ENCODE results near the gene PNMA8B.

The PNMA8B gene

DNA sequence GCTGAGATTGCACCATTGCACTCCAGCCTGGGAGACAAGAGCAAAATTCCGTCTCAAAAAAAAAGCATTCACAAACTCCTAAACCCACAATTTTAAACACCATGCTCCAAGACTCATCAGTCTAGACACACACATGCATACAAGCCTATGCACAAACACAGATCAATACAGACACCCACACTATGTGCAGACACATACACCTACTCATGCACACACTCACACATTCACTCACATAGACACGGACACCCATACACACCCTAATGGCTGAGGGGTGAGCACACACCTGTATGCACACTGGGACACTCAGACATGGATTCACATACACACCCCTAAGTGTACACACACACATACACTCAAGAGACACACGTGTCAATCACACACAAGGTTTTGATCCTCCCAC, 9.3 kb downstream of the PNMA8B start:
- no peak for DNase-seq (ENCODE audit: low spot score)

DNA sequence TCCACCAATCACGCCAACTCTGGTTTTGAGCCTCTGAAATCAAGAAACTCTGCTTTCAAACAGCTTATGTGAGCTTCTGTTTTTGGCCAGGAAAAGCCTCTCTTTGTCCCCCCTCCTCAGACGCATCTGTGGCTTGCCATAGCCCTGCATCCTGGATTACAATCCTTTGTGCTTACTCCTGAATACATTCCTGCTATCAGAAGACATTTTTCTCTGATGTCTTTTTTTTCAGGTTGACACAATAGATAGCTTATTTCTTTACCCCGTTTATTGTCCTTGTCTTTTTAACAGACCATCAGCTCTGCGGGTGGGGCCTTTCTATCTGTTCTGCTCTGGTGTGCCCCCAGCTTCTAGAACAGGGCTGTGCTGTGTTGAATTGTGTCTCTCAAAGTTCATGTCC, 11.0 kb downstream of the PNMA8B start:
- no peak for DNase-seq (ENCODE audit: low spot score)

GRCh38 chr19:46482631-46483030, 13.0 kb downstream of the PNMA8B start:
- no peak for DNase-seq (ENCODE audit: low spot score)

GRCh38 chr19:46481947-46482346, 13.7 kb downstream of the PNMA8B start:
- no peak for DNase-seq (ENCODE audit: low spot score)

- no peak for DNase-seq (ENCODE audit: low spot score)
Measured at GRCh38 chr19:46481223-46481848, 14.3 kb downstream of the PNMA8B start.

- no peak for DNase-seq (ENCODE audit: low spot score)
Measured at GRCh38 chr19:46480415-46480814, 15.3 kb downstream of the PNMA8B start.

GRCh38 chr19:46478356-46478986, 17.2 kb downstream of the PNMA8B start:
- DNase-seq (ENCODE audit: low spot score): no peak

GRCh38 chr19:46475986-46476385, 19.7 kb downstream of the PNMA8B start:
- no peak for DNase-seq (ENCODE audit: low spot score)

DNA sequence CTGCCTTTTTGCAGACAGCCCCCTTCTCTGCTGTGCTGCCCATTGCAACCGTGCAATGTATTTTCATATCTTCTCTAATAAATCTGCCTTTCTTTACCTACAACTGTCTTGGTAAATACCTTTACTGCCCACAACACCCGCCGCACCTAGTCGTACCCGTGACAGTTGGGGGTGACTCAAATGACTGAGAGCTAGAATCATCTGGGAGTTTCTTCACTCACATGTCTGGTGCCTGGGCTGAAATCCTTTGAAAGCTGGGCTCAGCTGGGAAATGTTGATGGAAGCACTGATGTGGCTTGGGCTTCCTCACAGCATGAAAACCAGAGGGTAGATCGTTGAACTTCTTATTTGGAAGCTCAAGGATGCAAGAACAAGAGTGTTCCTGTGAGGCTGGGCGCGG, 21.5 kb downstream of the PNMA8B start:
- no peak for DNase-seq (ENCODE audit: low spot score)

DNA sequence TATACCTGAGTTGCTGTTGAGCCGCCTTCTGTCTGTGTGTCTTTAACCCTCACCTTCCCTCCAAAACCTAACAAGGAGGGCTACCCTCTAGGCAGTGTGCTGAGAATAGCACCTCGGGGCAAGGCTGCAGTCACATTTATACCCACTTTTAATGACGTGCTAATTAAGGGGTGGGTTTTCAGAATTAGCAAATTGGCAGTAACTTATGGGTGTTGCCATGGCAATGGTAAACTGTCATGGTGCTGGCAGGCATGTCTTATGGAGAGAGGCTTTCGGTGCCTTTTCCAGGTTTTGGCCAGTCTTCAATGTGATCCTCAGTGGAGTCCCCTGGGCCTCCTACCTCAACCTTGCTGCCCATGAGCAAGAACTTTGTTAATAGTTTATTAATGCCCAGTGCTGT, 23.1 kb downstream of the PNMA8B start:
- DNase-seq (ENCODE audit: low spot score): no peak

DNA sequence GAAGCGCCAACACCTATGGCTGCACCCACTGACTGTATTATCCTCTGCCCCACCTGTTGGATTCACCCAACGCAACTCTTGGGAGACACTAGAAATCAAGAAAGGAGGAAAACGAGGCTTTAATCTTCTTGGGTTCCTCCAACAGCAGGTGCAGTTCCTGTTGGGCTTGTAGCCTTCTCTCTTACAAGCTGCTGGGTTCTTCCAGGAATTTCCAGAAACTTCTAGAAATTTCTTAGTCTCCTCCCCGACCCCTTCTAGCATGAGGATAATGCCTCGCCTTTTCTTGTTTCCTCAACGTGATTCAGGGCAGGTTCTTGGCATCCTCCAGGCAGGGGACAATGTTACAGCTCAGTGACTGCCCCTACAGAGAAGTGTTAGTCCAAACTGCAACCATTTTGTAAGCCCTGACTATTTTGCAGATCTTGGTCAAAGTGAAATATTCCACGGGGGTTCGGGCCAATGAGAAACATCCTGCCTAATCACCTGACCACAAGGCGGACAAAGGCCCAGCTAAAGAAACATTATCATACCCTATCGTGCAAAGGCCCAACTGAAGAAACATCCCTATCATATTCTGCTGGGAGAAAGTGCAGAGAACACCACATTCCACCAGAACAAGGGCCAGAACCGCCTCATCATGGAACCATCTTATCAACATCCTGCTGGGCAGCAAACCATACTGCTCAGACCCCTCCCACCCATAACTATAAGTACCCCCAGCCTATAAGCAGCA, 23.7 kb downstream of the PNMA8B start:
- no peak for DNase-seq (ENCODE audit: low spot score)

- DNase-seq (ENCODE audit: low spot score): no peak
Measured at GRCh38 chr19:46471116-46471733, 24.4 kb downstream of the PNMA8B start, which contains the start of gene PNMA8A. Gene PNMA8A (minus strand): TSS chr19:46471563. CDS start chr19:46471035, 528 bp downstream.

DNA sequence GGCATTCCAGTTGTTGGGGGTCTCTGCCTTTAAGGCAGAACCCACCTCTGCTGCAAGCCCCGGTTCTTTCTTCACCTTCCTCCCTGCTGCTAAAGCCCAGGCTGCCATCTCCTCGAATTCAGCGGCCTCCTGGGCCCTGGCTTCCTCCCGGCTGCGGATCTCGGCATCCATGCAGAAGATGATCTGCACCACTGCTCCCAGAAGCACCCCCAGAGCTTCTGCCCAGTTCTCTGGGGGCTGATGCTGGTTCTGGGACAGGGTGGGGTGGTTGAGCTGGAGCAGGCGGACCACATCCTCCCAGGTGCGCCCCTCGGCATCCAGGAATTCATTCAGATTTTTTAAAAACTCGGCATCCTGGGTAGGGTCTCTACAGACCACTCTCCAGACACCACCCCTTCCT, 25.3 kb downstream of the PNMA8B start:
- DNase-seq (ENCODE audit: low spot score): no peak

DNA sequence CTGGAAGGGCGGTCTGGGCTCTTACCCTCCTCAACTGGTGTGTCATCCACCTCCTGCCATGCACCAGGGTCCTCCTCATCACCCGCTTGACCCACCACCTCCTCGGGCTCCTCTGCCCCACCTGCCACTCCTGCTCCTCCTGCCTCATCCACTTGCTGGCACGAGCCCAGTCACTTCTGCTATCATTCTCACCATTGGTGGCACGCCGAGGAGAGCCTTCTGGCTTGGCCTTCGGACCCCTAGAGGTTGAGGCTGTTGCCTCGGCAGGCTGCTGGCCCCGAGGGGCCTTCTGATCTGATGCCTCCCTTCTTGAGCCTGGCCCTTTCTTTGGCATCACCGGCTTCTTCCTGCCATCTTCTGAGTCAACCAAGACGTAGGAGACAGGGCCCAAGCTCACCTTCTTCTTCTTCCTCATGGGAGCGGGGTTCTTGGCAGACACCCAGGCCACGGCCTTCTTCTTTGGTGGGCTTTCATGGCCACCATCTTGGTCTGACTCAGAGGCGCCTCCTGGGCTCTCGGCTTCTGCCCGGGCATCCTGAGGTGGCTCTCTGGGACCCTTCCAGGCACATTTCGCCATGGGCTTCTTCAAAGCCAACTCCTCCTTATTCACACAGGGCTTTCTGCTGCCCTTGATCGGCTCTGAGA, 26.0 kb downstream of the PNMA8B start:
- DNase-seq (ENCODE audit: low spot score): no peak

GRCh38 chr19:46466536-46467196, 29.0 kb downstream of the PNMA8B start:
- DNase-seq (ENCODE audit: low spot score): no peak

- DNase-seq (ENCODE audit: low spot score): no peak
Measured at GRCh38 chr19:46463516-46463915, 32.2 kb downstream of the PNMA8B start.

GRCh38 chr19:46461537-46461936, 34.1 kb downstream of the PNMA8B start:
- no peak for DNase-seq (ENCODE audit: low spot score)

DNA sequence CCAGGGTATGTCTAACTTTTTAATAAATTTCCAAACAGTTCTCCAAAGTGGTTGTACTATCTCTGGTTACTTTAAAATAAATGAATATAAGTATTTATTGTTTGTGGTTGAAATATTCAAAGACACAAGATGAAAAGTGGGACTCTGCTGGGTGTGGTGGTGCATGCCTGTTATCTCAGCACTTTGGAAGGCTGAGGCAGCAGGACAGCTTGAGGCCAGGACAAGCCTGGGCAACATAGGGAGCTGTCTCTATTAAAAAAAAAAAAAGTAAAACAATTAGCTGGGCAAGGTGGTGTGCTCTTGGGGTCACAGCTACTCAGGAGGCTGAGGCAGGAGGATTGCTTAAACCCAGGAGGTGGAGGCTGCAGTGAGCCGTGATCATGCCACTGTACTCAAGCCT, 34.7 kb downstream of the PNMA8B start:
- DNase-seq (ENCODE audit: low spot score): no peak

GRCh38 chr19:46460055-46460454, 35.6 kb downstream of the PNMA8B start:
- DNase-seq (ENCODE audit: low spot score): no peak

GRCh38 chr19:46456930-46457329, 38.7 kb downstream of the PNMA8B start:
- DNase-seq (ENCODE audit: low spot score): no peak

- no peak for DNase-seq (ENCODE audit: low spot score)
Measured at GRCh38 chr19:46454244-46454643, 41.4 kb downstream of the PNMA8B start.

DNA sequence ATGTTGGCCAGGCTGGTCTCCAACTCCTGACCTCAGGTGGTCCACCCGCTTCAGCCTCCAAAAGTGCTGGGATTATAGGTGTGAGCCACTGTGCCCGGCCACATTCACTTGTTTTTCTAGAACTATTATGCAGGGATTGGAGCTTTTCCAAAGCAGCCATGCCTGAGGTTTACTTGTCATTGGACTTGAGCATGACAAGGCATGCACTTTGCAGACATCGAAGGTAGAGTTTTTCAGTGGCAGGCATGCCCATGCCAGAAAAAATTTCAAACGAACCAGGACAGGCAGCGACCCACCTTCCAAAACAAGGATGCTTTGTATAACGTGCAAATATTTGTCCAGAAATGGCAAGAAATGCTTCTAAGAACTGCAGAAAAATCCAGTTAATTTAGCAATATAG, 42.0 kb downstream of the PNMA8B start:
- no peak for DNase-seq (ENCODE audit: low spot score)
